GM23338 (cell line): Measurements from ENCODE around the gene TSEN2. TPM values are rescaled to one million over a fixed set of nuclear protein-coding genes. Genes with fewer than 3 reads are reported as not detected.

Experiments
- ATAC-seq: fragments of 200-7000 bp; cut with Tn5 transposase; 3 replicates; pipeline ENCODE4 v1.9.1; 2020
- DNase-seq: peaks from one replicate; pipeline ENCODE4 v3.0.0-alpha.2; 2015; ENCODE audit warnings: low spot score
- H2AFZ ChIP-seq: fragments of 200-600 bp; sonication (generic); 2 replicates; pipeline ENCODE4 v1.8.0; 2016; ENCODE audit warnings: antibody characterized with exemption, mild to moderate bottlenecking, moderate library complexity
- H3F3A ChIP-seq: fragments of 200-600 bp; sonication (generic); replicated peaks from 2 replicates; pipeline ENCODE4 v1.8.0; 2017; ENCODE audit warnings: antibody characterized with exemption, mixed run types, low read depth
- H3K27ac ChIP-seq: fragments of 200-600 bp; sonication (generic); 2 replicates; pipeline ENCODE4 v1.6.1; 2016; ENCODE audit warnings: low read depth
- H3K27me3 ChIP-seq: fragments of 200-600 bp; sonication (generic); 2 replicates; pipeline ENCODE4 v1.8.0; 2016; ENCODE audit warnings: mild to moderate bottlenecking, mixed run types, moderate library complexity; ENCODE audit not compliant: insufficient read depth
- H3K36me3 ChIP-seq: fragments of 200-600 bp; sonication (generic); 2 replicates; pipeline ENCODE4 v1.8.0; 2016; ENCODE audit warnings: mild to moderate bottlenecking; ENCODE audit not compliant: insufficient read depth
- H3K4me1 ChIP-seq: fragments of 200-600 bp; sonication (generic); 2 replicates; pipeline ENCODE4 v1.8.0; 2016; ENCODE audit warnings: mild to moderate bottlenecking, moderate library complexity; ENCODE audit not compliant: insufficient read depth
- H3K4me2 ChIP-seq: fragments of 200-600 bp; sonication (generic); 2 replicates; pipeline ENCODE4 v1.7.1; 2017; ENCODE audit warnings: mixed run types
- H3K4me3 ChIP-seq: fragments of 200-600 bp; sonication (generic); 2 replicates; pipeline ENCODE4 v1.6.1; 2016; ENCODE audit warnings: mixed run types
- H3K79me2 ChIP-seq: fragments of 200-600 bp; sonication (generic); replicated peaks from 2 replicates; pipeline ENCODE4 v1.8.0; 2017; ENCODE audit warnings: mild to moderate bottlenecking; ENCODE audit not compliant: insufficient read depth
- H3K9me2 ChIP-seq: fragments of 200-600 bp; sonication (generic); 2 replicates; pipeline ENCODE4 v1.8.0; 2017; ENCODE audit not compliant: insufficient read depth
- H4K20me1 ChIP-seq: fragments of 200-600 bp; sonication (generic); replicated peaks from 2 replicates; pipeline ENCODE4 v1.8.0; 2017; ENCODE audit warnings: mild to moderate bottlenecking; ENCODE audit not compliant: insufficient read depth
- H3K27ac Mint-ChIP-seq: 2 replicates; pipeline ENCODE4 v1.8.0; 2020; ENCODE audit warnings: inconsistent platforms, mild to moderate bottlenecking, moderate library complexity, mixed read lengths
- H3K27me3 Mint-ChIP-seq: 3 replicates; pipeline ENCODE4 v1.8.0; 2022; ENCODE audit warnings: low read depth, mild to moderate bottlenecking, moderate library complexity, mixed read lengths, inconsistent platforms; ENCODE audit not compliant: insufficient read depth, poor library complexity
- H3K36me3 Mint-ChIP-seq: 3 replicates; pipeline ENCODE4 v1.8.0; 2021; ENCODE audit warnings: low read depth, mild to moderate bottlenecking, inconsistent platforms, moderate library complexity, mixed read lengths
- H3K4me1 Mint-ChIP-seq: 3 replicates; pipeline ENCODE4 v1.8.0; 2020; ENCODE audit warnings: mild to moderate bottlenecking, inconsistent platforms, mixed read lengths
- H3K4me3 Mint-ChIP-seq: 3 replicates; pipeline ENCODE4 v1.8.0; 2021; ENCODE audit warnings: moderate library complexity, mild to moderate bottlenecking, inconsistent platforms, mixed read lengths
- H3K9me3 Mint-ChIP-seq: 3 replicates; pipeline ENCODE4 v1.8.0; 2020; ENCODE audit warnings: moderate library complexity, mild to moderate bottlenecking, inconsistent platforms, mixed read lengths
- CREB1 ChIP-seq: fragments of 250-450 bp; sonication (Bioruptor Pico); IDR thresholded peaks from 2 replicates; pipeline ENCODE4 v1.5.0; 2020; ENCODE audit warnings: low read depth, mild to moderate bottlenecking, moderate library complexity
- EZH2 ChIP-seq: fragments of 200-600 bp; sonication (generic); IDR thresholded peaks from one replicate; pipeline ENCODE4 v1.8.0; 2017; ENCODE audit warnings: antibody characterized with exemption, mild to moderate bottlenecking, low read depth; ENCODE audit not compliant: unreplicated experiment
- EZH2phosphoT487 ChIP-seq: fragments of 200-600 bp; sonication (generic); IDR thresholded peaks from one replicate; pipeline ENCODE4 v1.8.1; 2018; ENCODE audit warnings: antibody characterized with exemption; ENCODE audit not compliant: unreplicated experiment
- JUNB ChIP-seq: IDR thresholded peaks from one replicate; pipeline ENCODE4 v1.6.1; 2016; ENCODE audit warnings: antibody characterized with exemption; ENCODE audit not compliant: unreplicated experiment
- NANOG ChIP-seq: IDR thresholded peaks from 2 replicates; pipeline ENCODE4 v1.6.1; 2016; ENCODE audit warnings: antibody characterized with exemption, borderline replicate concordance
- POLR2AphosphoS5 ChIP-seq: IDR thresholded peaks from 2 replicates; pipeline ENCODE4 v1.6.1; 2016; ENCODE audit warnings: antibody characterized with exemption, low read depth
- STAT1 ChIP-seq: IDR thresholded peaks from one replicate; pipeline ENCODE4 v1.6.1; 2016; ENCODE audit warnings: antibody characterized with exemption; ENCODE audit not compliant: unreplicated experiment
- ZNF114 ChIP-seq: fragments of 250-450 bp; sonication (Bioruptor Pico); IDR thresholded peaks from 2 replicates; pipeline ENCODE4 v1.5.0; 2020; ENCODE audit warnings: mild to moderate bottlenecking, moderate library complexity
- ZNF331 ChIP-seq: fragments of 250-450 bp; sonication (Bioruptor Pico); IDR thresholded peaks from 2 replicates; pipeline ENCODE4 v1.5.0; 2020; ENCODE audit warnings: low read depth, mild to moderate bottlenecking, moderate library complexity
- polyA plus RNA-seq: library from polyadenylated mRNA; unstranded; fragments of >200 nt; fragmentation: Nextera tagmentation; extraction: Ambion mirVana; gene quantifications from 2 replicates; pipeline ENCODE4 v1.2.1, GENCODE V29; 2016
- total RNA-seq: library from RNA; depleted of rRNA; stranded (reverse); fragments of >200 nt; shearing (Covaris generic); gene quantifications from 2 replicates; pipeline ENCODE4 v1.2.3, GENCODE V29; 2014
- TF ChIP-seq, protein P1 (sequence below), 2 experiments: fragments of 200-600 bp in 1 of 2; sonication (generic) in 1 of 2; conservative IDR thresholded peaks; 2 replicates each; pipeline versions ENCODE4 v1.5.1 to v1.6.1; 2016 to 2017; ENCODE audit warnings: antibody characterized with exemption in 2 of 2, low read depth in 2 of 2, mild to moderate bottlenecking in 2 of 2, moderate library complexity in 1 of 2
- TF ChIP-seq, protein P2 (sequence below): IDR thresholded peaks from one replicate; pipeline ENCODE4 v1.6.1; 2018; ENCODE audit warnings: antibody characterized with exemption; ENCODE audit not compliant: unreplicated experiment
- TF ChIP-seq, protein P3 (sequence below): fragments of 250-450 bp; sonication (Bioruptor Pico); IDR thresholded peaks from 2 replicates; pipeline ENCODE4 v1.5.0; 2020; ENCODE audit warnings: mild to moderate bottlenecking, moderate library complexity
- TF ChIP-seq, protein P4 (sequence below): IDR thresholded peaks from 2 replicates; pipeline ENCODE4 v1.6.1; 2016; ENCODE audit warnings: antibody characterized with exemption

The TSEN2 gene
- total and polyA plus RNA-seq, 2 experiments from 2014 or later: 27.7 to 30.0 TPM

DNA sequence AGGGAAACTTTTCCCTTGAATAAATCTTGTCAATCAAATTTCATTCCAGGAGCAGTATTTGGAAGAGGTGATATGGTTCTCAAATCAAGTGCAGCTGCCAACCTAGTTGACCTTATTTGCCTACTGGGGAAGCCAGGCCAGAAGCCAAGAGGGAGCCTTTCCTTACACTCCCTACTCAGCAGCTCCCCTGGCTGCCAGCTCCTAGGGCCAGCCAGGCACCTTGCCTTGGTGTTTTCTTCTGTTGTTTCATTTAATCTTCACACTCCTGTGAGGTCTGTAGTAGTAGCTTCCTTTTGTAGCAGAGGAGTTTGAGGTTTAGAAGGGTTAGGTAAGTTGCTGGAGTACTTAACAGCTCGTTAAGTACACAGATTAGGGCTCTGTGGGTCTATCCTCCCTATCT is 38.4 kb downstream of the TSEN2 start:
- H3K4me2 ChIP-seq: no peak overlapping the region
- peaks cover 47% of the 10 kb centered on the region for H3K36me3 Mint-ChIP-seq
- H3K9me2 ChIP-seq: no peaks in the 10 kb centered on the region
- H3K79me2 ChIP-seq: no peaks in the 10 kb centered on the region
- H2AFZ ChIP-seq: no peak overlapping the region
- no peak overlapping the region for H3K27ac ChIP-seq
- no peak overlapping the region for H3K27ac Mint-ChIP-seq
- H3K4me3 ChIP-seq: no peak overlapping the region
- H3F3A ChIP-seq: no peaks in the 10 kb centered on the region
- peaks cover 2% of the 10 kb centered on the region for H3K27me3 Mint-ChIP-seq
- H3K36me3 ChIP-seq: no peaks in the 10 kb centered on the region
- TF ChIP-seq, protein P1, sequence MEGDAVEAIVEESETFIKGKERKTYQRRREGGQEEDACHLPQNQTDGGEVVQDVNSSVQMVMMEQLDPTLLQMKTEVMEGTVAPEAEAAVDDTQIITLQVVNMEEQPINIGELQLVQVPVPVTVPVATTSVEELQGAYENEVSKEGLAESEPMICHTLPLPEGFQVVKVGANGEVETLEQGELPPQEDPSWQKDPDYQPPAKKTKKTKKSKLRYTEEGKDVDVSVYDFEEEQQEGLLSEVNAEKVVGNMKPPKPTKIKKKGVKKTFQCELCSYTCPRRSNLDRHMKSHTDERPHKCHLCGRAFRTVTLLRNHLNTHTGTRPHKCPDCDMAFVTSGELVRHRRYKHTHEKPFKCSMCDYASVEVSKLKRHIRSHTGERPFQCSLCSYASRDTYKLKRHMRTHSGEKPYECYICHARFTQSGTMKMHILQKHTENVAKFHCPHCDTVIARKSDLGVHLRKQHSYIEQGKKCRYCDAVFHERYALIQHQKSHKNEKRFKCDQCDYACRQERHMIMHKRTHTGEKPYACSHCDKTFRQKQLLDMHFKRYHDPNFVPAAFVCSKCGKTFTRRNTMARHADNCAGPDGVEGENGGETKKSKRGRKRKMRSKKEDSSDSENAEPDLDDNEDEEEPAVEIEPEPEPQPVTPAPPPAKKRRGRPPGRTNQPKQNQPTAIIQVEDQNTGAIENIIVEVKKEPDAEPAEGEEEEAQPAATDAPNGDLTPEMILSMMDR (conservative IDR thresholded peaks at IDR 0.05; ENCODE audit: low read depth in 2 of 2): no peak
- TF ChIP-seq EZH2phosphoT487: no peak
- no peak for TF ChIP-seq JUNB
- no peak for TF ChIP-seq ZNF114 (CRISPR knock-in tag)
- TF ChIP-seq EZH2: no peak
- no peak for TF ChIP-seq ZNF331 (CRISPR knock-in tag)
- TF ChIP-seq CREB1 (CRISPR knock-in tag): no peak
- TF ChIP-seq, protein P2, sequence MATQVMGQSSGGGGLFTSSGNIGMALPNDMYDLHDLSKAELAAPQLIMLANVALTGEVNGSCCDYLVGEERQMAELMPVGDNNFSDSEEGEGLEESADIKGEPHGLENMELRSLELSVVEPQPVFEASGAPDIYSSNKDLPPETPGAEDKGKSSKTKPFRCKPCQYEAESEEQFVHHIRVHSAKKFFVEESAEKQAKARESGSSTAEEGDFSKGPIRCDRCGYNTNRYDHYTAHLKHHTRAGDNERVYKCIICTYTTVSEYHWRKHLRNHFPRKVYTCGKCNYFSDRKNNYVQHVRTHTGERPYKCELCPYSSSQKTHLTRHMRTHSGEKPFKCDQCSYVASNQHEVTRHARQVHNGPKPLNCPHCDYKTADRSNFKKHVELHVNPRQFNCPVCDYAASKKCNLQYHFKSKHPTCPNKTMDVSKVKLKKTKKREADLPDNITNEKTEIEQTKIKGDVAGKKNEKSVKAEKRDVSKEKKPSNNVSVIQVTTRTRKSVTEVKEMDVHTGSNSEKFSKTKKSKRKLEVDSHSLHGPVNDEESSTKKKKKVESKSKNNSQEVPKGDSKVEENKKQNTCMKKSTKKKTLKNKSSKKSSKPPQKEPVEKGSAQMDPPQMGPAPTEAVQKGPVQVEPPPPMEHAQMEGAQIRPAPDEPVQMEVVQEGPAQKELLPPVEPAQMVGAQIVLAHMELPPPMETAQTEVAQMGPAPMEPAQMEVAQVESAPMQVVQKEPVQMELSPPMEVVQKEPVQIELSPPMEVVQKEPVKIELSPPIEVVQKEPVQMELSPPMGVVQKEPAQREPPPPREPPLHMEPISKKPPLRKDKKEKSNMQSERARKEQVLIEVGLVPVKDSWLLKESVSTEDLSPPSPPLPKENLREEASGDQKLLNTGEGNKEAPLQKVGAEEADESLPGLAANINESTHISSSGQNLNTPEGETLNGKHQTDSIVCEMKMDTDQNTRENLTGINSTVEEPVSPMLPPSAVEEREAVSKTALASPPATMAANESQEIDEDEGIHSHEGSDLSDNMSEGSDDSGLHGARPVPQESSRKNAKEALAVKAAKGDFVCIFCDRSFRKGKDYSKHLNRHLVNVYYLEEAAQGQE: no peak
- TF ChIP-seq, protein P3, sequence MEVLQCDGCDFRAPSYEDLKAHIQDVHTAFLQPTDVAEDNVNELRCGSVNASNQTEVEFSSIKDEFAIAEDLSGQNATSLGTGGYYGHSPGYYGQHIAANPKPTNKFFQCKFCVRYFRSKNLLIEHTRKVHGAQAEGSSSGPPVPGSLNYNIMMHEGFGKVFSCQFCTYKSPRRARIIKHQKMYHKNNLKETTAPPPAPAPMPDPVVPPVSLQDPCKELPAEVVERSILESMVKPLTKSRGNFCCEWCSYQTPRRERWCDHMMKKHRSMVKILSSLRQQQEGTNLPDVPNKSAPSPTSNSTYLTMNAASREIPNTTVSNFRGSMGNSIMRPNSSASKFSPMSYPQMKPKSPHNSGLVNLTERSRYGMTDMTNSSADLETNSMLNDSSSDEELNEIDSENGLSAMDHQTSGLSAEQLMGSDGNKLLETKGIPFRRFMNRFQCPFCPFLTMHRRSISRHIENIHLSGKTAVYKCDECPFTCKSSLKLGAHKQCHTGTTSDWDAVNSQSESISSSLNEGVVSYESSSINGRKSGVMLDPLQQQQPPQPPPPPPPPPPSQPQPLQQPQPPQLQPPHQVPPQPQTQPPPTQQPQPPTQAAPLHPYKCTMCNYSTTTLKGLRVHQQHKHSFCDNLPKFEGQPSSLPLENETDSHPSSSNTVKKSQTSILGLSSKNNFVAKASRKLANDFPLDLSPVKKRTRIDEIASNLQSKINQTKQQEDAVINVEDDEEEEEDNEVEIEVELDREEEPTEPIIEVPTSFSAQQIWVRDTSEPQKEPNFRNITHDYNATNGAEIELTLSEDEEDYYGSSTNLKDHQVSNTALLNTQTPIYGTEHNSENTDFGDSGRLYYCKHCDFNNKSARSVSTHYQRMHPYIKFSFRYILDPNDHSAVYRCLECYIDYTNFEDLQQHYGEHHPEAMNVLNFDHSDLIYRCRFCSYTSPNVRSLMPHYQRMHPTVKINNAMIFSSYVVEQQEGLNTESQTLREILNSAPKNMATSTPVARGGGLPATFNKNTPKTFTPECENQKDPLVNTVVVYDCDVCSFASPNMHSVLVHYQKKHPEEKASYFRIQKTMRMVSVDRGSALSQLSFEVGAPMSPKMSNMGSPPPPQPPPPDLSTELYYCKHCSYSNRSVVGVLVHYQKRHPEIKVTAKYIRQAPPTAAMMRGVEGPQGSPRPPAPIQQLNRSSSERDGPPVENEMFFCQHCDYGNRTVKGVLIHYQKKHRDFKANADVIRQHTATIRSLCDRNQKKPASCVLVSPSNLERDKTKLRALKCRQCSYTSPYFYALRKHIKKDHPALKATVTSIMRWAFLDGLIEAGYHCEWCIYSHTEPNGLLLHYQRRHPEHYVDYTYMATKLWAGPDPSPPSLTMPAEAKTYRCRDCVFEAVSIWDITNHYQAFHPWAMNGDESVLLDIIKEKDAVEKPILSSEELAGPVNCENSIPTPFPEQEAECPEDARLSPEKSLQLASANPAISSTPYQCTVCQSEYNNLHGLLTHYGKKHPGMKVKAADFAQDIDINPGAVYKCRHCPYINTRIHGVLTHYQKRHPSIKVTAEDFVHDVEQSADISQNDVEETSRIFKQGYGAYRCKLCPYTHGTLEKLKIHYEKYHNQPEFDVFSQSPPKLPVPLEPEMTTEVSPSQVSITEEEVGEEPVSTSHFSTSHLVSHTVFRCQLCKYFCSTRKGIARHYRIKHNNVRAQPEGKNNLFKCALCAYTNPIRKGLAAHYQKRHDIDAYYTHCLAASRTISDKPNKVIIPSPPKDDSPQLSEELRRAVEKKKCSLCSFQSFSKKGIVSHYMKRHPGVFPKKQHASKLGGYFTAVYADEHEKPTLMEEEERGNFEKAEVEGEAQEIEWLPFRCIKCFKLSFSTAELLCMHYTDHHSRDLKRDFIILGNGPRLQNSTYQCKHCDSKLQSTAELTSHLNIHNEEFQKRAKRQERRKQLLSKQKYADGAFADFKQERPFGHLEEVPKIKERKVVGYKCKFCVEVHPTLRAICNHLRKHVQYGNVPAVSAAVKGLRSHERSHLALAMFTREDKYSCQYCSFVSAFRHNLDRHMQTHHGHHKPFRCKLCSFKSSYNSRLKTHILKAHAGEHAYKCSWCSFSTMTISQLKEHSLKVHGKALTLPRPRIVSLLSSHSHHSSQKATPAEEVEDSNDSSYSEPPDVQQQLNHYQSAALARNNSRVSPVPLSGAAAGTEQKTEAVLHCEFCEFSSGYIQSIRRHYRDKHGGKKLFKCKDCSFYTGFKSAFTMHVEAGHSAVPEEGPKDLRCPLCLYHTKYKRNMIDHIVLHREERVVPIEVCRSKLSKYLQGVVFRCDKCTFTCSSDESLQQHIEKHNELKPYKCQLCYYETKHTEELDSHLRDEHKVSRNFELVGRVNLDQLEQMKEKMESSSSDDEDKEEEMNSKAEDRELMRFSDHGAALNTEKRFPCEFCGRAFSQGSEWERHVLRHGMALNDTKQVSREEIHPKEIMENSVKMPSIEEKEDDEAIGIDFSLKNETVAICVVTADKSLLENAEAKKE (CRISPR knock-in tag): no peak
- no peak for TF ChIP-seq STAT1
- no peak for TF ChIP-seq NANOG
- TF ChIP-seq POLR2AphosphoS5: no peak
- TF ChIP-seq, protein P4, sequence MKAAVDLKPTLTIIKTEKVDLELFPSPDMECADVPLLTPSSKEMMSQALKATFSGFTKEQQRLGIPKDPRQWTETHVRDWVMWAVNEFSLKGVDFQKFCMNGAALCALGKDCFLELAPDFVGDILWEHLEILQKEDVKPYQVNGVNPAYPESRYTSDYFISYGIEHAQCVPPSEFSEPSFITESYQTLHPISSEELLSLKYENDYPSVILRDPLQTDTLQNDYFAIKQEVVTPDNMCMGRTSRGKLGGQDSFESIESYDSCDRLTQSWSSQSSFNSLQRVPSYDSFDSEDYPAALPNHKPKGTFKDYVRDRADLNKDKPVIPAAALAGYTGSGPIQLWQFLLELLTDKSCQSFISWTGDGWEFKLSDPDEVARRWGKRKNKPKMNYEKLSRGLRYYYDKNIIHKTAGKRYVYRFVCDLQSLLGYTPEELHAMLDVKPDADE: no peak
- no peaks in the 10 kb centered on the region for H3K9me3 Mint-ChIP-seq
- peaks cover 15% of the 10 kb centered on the region for H4K20me1 ChIP-seq
- H3K27me3 ChIP-seq: no peaks in the 10 kb centered on the region
- DNase-seq: no peak
- H3K4me3 Mint-ChIP-seq: no peak overlapping the region
- H3K4me1 ChIP-seq: no peaks in the 10 kb centered on the region
- ATAC-seq: no peak
- no peaks in the 10 kb centered on the region for H3K4me1 Mint-ChIP-seq
